Hematopoietic multipotent progenitor cell treated with erythropoietin and hydrocortisone succinate and interleukin-3 and kit ligand, for 15 days (in vitro differentiated cells): ENCODE measurements around the gene NKX2-1.
A peak's percentile ranks its signal among the peaks of the same experiment; 100 is the strongest.
"Not testable (repeated sequence)": the region's sequence is repeated elsewhere in the genome, so short reads cannot be mapped to it uniquely, and the experiment has no call there.

Source experiments
- DNase-seq: peaks from one replicate; pipeline ENCODE4 v3.0.0-alpha.2; 2015; ENCODE audit warnings: low spot score

NKX2-1 gene

DNA sequence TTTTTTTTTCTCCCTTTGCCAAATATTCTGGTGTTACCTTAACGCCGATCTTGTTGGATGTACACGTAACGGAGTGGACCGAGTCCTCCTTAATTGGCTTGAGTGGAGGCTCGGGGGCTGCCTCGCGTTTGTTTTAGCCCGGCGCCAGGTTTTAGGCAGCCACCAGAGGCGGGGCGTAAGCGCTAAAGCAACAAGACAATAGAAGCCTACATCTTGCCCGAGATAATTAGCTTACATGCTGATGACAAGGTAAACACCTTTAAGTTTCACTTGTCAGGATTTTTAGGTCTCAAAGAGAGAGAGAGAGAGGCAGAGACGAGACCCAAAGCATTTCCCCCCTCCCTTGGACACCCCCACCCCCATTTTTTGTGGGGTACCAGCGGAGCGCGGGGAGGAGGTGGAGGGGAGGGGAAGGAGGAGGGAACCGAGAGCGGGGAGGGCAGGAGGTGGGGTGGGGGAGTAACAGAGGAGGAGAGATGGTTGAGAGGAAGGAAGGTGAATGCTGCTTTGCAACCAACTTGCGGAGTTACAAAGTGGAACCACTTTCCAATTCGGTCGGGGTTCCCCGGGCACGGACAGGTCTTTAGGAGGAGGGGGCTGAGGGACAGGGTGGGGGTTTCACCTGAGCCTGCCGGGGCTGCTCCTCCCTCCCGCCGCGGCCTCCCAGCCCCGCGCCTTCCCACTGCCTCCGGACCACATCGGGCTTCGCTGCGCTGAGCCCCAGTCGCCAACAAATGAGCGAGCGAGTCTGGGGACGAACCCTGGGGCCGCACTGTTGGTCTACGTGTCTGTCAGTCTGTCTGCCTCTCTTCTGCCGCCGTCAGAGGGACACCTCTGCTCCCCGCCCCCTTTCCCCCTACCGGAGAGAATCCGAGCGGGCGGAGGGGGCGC lies at the start of gene NKX2-1:
NKX2-1 (minus strand) TSS at position 802 of the 891 bp plus-strand sequence; CDS start at position 699, 103 bp downstream.
- DNase-seq, result no peak

DNA sequence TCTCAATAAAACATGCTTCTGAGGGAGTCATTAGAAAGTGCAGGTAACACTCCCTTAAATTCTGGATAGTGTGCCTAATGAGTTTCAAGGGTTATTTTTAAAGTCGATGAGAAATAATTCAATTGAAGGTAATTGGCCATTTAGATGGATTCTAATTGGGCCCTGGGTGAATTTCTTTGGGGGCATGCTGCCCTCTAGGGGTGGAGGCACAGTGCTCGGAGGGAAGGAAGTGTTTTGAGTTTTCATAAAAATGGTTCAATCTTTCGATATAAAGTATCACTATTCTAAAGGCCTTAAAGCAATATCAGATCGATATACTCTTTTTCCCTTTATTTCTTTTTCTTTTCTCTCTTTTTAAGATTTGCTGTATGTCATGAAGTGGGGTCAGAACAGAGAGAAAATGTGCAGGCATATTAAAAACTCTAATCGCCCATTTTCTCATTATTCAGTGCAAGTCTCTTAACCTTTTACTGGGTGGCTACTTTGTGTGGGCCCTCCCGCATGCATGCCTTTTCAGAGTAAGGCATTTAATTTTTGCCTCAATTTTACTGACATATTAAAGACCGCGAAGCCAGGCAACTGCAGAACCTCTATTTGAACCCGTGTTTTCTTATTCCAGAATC lies 36.9 kb upstream of the NKX2-1 start:
- DNase-seq, result peak; percentile 17

DNA sequence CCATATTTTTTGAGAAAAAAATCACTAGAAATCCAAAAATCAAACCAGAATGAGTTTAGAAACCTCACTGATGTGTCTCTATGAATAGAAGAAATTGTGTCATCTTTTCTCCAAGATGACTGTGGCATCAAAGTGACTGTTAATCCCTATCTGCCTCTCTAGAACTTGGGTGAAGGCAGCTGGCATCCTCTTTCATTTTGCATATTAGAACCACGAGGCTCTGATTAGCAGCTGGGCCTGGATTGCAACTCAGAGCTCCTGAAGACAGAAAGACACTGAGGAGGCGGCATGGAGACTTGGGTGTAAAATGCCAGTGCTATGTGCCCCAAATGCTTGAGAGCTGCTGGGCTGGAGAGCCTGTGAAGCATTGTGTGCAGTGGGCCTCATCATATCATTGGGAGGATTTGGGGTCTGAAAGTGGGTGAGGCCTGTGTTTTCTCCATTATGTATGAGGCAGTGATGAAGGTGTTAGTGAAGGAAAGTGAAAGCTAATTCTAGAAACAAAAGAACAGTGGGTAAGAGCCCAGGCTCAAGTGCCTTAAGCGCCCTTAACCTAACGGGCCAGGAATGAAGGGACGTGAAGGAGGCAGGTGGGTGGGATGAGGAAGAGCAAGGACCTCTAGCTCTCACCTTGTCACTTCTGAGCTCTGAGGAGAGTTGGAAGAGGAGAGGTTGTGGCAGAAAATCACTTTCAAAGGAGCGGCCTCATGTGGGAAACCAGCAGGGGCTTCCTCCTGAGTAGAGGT lies 36.1 kb upstream of the NKX2-1 start:
- DNase-seq, result no peak

DNA sequence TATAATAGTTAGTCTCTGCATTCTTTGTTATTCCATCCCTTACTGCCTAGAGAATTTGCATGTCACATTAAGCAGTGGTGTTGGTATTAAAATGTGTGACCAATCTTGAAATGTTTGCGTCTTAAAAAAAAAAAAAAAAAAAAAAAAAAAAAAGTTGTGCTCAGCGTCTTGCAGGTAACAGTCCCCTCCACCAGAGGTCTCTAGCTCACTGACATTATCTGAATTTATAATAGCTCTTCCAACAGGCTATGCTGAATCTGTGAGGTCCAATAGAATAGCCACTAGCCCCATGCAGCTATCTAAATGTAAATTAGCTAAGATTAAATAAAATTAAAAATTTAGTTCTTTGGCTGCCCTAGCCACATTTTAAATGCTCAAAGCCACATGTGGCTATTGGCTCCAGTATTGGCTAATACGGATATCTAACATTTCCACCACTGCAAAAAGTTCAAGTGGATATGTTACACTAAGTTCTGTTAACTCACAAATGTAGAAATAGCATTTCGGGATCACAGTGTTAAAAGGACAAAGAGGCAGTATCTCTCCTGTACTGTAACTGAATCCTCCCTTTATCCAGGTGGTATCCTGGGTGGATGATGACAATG lies 33.7 kb upstream of the NKX2-1 start:
- peak; percentile 18 for DNase-seq

DNA sequence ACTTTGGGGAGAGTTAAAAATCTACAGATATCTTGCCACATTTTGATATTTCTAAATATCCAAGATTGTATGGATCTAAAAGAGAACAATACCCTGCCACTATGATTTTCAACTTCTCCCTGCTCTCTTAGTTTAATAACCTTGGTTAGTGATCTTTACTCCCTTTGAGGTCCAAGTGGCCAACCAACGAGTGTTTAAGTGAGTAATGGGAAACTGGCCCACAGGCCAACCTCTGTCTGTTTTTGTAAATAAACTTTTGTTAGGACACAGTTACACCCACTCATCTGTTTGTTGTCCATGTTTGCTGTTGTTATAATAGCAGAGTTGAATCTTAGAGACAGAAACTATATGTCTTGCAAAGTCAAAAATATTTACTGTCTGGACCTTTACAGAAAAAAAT lies 30.9 kb upstream of the NKX2-1 start:
- no peak for DNase-seq

DNA sequence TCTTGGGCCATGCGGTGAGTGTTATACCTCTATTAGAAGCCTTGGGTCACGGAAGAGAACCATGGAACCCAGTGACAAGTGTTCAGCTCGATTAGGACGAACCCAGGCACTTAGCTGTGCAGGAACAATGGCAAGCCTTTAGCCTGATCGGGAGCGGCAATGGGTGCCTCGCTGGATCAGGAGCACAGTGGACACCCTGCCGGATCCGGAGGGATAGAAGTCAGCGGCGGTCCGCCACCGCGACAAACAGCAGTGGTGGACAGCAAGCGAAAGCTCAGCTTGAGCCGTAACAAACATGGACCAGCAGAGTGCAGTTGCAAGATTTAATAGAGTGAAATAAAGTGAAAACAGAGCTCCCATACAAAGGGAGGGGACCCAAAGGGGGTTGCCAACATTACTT lies 24.2 kb upstream of the NKX2-1 start:
- not testable (repeated sequence) for DNase-seq

DNA sequence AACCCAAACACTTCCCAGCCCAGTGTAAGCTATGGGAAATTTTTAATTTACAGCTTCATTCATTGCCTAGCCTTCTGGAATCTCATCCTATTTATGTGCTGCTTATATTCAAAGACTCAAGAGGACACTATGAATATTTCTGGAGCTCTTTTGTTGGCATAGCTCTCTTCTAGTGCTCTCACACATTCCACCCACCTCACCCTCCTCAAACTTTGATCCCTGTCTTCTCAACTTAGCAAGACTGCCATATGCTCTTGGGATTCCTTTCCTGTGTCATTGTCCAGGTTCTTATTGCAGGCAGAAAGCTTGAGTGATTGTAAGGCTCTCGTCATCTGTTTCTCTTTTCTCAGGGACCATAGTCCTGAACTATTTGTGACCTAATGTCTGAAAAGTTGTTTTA lies 18.0 kb upstream of the NKX2-1 start:
- no peak for DNase-seq

DNA sequence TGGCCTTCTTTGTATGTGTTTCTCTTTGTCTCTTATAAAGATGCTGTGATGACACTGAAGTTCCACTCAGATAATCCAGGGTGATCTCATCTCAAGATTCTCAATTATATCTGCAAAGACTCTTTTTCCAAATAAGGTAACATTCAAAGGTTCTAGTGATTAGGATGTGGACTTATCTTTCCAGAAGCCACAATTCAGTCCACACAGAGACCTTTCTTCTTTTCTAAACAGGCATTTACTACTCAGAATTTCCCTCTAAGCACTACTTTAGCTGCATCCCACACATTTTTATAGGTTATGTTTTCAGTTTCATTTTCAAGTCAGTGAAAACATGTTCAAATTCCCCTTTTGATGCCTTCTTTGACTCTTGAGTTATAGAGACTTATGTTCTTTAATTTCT lies 9.0 kb upstream of the NKX2-1 start:
- DNase-seq, result no peak

DNA sequence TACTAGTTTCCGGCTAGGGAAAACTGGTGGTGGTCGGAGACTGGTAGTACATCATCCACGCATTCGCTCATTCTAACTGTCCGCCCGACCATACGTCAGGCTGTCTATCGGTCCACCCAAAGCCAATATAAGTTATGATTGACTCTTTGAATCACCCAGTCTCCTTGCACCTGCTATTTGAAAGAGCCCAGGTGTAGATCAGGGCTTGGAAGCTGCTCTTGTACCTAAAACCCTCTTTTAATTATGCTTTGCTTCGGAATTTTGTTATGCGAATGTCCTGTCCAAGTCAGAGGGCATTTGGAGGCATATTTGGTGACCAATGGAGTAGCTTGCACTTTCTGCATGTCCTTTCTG lies 5.7 kb upstream of the NKX2-1 start:
- DNase-seq, result no peak

DNA sequence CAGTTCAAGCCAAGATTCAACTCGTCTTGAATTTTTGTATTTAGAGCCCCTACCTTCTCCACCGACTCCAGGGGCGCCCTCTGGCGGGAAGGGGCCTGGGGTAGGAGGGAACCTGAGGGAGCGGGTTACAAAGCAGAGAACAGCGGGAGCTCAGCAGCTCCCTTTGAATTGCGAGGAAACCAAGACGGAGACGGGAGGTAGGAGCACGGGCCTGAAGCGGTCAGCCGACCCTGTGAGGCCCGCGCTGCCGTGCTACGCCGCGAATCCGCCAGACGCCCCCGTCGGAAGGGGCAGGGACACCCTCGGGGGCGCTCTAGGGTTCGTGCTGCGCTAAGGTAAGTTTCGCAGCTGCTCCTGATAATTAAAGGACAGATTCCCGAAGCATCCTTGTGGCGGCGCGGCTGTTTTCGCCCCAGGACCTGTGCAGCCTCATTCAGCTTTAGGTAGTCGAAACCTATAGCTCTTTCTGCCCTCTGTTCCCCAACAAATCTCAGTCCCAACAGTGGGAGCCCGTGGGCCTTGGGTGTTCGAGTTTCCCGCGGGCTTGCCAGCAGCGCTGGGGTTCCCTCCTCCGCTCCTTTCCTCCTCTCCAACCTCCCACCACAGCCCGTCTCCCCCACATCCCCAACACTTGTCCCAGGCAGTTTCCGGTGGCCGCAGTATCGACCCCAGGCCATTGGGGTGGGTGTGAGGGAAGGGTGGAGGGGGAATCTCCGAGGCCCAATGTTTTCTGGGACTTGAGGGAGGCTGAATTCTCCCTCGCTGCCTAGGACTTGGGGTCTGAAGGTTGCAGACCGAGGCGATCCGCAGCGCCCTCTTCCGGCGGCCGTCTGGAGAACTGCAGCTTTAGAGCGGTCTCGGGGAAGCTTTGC lies 5.1 kb upstream of the NKX2-1 start:
- DNase-seq, result no peak

DNA sequence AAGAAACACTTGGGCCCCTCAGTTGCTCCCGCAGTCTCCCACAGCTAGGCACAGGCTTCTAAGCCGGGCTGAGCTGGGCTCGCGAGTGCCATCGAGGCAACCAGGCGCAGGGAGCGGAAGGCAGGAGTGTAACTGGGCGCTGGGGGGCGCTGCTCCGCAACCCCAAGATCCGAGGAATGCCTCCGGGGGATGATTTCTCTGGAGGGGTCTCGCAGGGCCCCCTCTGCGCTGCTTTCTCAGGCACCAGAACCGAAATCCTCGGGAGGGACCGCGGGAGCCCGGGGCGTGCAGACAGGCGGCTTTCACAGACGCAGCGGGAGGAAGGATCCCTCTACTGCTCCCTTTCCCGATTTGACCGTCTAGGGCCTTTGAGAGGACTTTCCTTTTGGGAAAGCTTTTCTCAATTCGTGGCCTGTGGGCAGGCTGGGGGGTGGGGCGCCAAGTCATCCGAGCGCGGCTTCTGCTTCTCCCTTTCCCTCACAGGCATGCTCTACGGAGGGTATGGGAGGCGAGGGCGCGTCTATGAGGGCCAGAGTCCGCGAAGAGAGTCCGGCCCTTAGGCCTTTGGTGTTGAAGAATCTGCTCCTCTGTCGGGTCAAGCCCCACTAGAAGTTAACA lies 4.3 kb upstream of the NKX2-1 start:
- no peak for DNase-seq

DNA sequence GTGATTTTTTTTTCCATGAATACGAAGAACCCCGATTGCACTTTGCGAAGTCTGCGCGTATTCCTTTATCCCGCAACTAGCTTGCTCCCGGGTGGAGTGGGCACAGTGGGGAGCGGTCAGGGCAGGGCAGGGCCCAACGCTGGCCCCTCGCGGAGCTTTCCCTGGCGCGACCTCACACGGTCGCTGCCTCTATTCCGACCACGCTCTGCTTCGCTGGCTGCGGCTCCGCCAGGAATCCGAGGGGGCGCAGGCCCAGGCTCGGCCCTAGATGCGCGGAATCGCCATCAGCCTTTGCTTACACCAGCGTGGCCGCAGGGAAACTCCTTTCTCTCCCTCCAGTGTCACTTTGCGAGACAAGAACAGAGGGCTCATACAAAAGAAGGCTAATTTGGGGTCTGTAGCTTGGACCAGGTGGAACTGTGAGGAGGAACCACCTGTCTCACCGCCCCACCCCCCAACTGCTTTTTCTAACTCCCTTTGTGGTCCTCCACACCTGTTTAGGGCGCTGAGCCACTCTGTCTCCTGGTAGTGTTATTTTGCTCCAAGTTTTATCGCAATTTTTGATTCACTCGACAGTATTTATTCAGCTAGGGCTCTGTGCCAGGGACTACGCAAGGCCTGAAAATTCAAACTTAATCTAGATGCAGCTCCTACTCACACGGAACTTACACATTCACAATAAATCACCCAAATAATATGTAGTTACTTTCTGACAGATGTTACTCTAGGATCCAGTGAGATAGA lies 3.1 kb upstream of the NKX2-1 start:
- no peak for DNase-seq

DNA sequence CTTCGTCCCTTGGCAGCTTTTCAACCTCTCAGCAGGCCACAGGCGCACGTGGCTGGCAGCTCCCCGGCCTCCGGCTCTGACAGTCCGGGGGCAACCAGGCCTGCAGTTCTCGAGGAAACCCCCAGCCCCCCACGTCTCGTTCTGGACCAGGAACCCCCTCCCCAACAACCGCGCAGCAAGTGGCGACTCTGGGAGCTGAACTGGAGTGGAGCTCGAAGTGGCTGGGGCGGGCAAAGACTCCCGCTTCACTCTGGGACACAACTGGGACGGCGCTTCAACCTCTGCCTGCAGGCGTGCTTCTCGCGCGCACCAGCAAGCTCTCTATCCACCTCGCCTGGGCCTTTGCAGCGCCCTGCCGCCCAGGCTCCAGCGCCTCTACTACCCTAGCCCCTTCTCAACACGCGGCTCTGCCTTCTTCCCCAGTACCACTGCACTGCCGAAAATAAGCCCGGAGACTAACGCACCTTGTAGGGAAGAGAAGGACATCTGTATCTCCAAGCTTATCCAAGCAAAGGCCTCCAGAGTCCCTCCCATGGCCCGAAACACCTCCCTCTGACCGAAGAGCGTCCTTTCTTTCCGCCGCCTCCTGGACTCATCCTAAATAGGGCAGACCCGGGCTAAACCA lies 2.4 kb upstream of the NKX2-1 start:
- no peak for DNase-seq

DNA sequence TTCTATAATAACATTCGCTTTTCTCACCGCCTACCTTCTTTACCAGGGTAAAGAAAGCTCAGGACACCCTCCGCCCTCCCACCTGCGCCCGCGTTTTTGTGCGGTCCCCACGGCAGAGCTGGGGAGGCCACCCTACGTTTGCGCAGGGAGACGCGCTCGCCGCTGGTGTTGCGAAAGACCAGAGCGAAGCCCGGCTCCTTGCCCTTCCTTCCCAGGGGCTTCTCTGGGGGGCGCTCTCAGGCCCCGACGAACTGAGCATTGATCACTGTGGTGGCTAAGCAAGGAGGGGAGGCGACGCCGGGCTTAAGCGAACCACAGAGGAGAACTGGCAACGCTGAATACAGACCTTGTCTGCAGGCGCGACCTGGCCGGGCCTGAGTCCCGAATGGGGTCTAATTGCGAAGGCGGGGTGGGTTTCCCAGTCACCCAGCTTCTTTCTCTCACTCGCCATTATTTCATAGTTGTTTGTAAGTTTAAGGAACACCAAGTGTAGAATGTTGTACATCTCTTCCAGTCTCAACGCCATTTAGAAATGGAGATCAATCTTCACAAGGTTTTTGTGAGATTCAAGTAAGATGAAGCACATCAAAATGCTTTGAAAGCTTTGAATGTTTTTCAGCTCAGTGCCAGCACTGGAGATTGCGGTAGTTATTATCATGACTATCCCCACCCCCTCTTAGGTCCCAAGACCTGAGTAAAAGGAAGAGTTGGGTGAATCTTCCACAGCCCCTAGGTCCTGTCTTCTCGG lies 1.7 kb upstream of the NKX2-1 start:
- no peak for DNase-seq

DNA sequence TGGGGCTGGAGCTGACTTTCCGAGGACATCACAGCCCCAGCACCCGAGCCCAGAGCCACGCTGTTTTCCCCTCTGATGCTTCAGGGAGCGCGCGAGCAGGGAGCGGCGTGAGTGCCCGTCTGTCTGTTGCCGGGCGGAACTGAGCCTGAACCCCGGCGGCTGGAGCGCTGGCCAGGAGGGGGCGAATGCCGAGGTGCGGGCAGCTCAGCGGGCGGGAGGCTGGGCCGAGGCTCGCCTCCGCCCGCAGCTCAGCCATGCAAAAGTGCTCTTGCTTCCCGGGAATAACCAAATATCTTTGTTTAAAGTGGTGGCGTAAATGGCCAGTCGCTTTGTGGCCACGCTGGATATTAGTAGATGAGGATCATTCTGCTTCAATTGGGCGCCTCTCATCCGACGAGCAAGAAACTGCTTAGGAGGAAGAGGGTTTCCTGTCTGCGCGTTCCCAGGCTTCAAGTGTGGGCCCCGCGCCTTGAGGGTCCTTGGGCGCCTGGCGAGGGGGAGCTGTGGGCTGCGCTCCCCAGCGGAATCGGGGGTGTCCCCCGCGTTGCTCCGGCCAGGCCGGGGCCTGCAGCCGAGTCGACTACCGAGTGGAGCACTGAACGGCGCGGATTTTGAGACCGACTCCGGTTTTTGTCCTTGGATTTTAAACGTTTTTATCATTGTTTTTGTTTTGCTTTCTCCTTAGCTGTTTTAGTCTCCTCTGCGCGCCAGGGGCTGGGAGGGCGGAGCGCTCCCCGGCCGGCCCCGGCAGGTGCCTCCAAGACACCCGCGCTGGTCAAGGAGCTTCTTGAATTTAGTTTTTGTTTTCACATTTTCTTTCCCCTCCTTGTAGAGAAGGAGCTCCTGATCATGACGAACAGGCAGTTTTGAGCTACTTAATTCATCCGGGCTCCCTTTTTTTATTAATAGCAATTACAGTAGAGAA lies 831 bp upstream of the NKX2-1 start:
- DNase-seq, result no peak

DNA sequence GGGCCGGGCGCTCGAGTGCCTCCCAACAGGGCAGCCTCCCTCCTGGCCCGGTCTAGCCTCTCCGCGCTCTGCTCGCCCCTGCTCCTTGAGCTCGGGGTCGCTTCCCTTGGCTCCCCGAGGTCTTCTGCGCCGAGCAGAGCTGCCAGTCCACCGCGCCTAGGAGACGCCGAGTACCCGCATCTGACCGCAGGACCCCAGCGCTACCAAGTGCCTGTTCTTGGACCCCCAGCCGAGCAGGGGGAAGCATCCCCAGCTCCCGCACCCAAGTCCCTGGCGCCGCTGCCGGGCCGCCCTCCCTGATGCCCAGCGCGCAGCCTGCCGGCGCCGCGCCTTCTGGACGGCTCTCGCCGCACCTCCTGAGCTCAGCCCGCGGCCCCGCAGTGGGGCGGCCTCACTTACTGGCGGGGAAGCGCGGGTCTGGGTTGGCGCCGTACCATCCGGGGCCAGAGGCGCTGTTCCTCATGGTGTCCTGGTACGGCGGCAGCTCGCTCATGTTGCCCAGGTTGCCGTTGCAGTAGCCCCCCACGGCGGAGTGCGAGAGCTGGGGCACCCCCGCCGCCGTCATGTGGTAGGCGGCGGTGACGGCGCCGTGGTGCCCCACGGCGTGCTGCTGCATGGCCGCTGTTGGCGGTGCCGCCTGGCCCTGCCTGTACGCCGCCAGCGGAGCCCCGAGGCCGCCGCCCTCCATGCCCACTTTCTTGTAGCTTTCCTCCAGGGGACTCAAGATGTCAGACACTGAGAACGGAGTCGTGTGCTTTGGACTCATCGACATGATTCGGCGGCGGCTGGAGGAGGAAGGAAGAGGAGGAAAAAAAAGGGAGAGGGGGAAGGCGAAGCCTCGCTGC lies 1.2 kb downstream of the NKX2-1 start:
- no peak for DNase-seq

DNA sequence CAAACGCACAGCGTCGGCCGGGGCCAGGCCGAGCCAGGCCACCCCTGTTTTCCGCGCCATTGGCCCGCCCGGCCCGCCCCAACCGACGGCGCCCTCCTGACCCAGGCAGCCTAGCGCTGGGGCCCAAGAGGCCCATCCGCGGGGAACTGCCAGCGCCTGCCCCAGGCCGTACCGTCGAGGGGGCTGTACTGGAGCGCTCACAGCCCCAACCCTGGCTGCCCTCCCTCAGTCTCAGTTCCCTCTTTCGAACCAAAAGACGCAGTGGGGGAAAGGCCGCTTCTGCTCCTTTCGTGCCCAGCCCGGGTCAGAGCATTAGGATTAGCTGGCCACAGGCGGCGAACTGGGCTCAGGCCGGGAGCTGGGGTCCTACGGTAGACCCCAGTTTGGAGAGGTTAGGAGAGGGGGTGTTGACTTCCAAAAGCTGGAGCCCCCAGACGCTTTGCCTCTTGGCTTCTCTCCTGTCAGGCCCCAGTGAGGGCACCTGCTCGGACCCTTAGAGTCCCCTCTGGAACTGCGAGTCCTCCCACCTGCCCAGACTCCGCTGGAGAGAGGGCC lies 1.9 kb downstream of the NKX2-1 start:
- no peak for DNase-seq
